Tibial nerve (tissue), 4 donors: ENCODE measurements around the gene TTN. TPM values are rescaled to one million over a fixed set of nuclear protein-coding genes. Genes with fewer than 3 reads are reported as not detected.
"Not testable (repeated sequence)": the region's sequence is repeated elsewhere in the genome, so short reads cannot be mapped to it uniquely, and the experiment has no call there.

Experiments used
- DNase-seq, 2 donors: peaks; one replicate each; pipeline ENCODE4 v3.0.0-alpha.2; 2019; ENCODE audit warnings: low spot score in 2 of 2
- H3K27ac ChIP-seq, 4 donors: fragments of 200-600 bp; sonication (generic) in 3 of 4; one replicate each; pipeline ENCODE4 v1.5.1; 2017 to 2019; ENCODE audit warnings: mild to moderate bottlenecking in 1 of 4
- H3K27me3 ChIP-seq, 2 donors: fragments of 200-600 bp; sonication (generic) in 1 of 2; one replicate each; pipeline versions ENCODE4 v1.5.1 to v1.6.0; 2017 to 2019
- H3K36me3 ChIP-seq, 3 donors: fragments of 200-600 bp; sonication (generic); one replicate each; pipeline ENCODE4 v1.5.1; 2018 to 2019
- H3K4me1 ChIP-seq, 4 donors: fragments of 200-600 bp; sonication (generic) in 3 of 4; one replicate each; pipeline ENCODE4 v1.5.1; 2017 to 2019
- H3K4me3 ChIP-seq, 4 donors: fragments of 200-600 bp; sonication (generic) in 3 of 4; one replicate each; pipeline ENCODE4 v1.5.1; 2017 to 2019; ENCODE audit warnings: mild to moderate bottlenecking in 1 of 4, moderate library complexity in 1 of 4
- H3K9me3 ChIP-seq, 4 donors: fragments of 200-600 bp; sonication (generic) in 3 of 4; one replicate each; pipeline ENCODE4 v1.5.1; 2017 to 2019
- EP300 ChIP-seq, 2 donors: sonication (generic); formaldehyde crosslinking; IDR thresholded peaks; one replicate each; pipeline ENCODE4 v1.6.1; 2017; ENCODE audit warnings: antibody characterized with exemption in 2 of 2, mild to moderate bottlenecking in 1 of 2
- POLR2A ChIP-seq, 2 donors: fragments of 450-650 bp; IDR thresholded peaks; one replicate each; pipeline ENCODE4 v1.6.1; 2017; ENCODE audit warnings: antibody characterized with exemption in 2 of 2, mild to moderate bottlenecking in 2 of 2, moderate library complexity in 2 of 2
- WGBS, 2 donors: methylation state at CpG; one replicate each; pipeline ENCODE4 v1.1.5; 2018; 5-methylcytosine and 5-hydroxymethylcytosine counted together
- total RNA-seq, 4 donors: library from RNA; depleted of rRNA; stranded (reverse); fragments of >200 nt; gene quantifications; one replicate each; pipeline ENCODE4 v1.1.0, GENCODE V29; 2016
- TF ChIP-seq, protein P1 (sequence below), 5 experiments: fragments of 200-600 bp in 3 of 5; fragments of 450-650 bp in 2 of 5; sonication (generic) in 3 of 5; IDR thresholded peaks; one replicate each; pipeline ENCODE4 v1.5.1; 2016 to 2019; ENCODE audit warnings: antibody characterized with exemption in 5 of 5, mild to moderate bottlenecking in 3 of 5, moderate library complexity in 2 of 5

Gene TTN
- total RNA-seq, 4 donors from 2014 or later, result 4.7 to 15.5 (median 9.2) TPM

DNA sequence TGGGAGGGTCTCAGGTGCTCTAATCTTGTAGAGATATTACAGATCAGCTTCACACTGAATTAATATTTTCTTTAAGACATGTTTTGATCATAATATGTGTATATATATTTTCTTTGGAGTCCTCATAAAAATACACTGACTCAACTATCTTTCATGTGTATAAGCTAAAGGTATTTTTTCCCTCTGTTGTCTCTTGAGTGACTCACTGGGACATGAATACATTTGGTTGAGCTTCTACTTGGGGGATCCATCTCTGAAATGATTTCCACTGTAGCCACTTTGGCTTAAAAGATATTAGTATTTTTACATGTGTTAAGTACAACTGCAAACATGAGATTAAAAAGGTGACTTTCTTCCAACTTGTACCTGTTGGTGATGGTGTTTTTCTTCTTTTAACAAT lies 140.8 kb downstream of the TTN start:
- no peak overlapping the region for H3K4me3 ChIP-seq
- DNase-seq, result no peak
- no peaks in the 10 kb centered on the region for H3K9me3 ChIP-seq
- no peaks in the 10 kb centered on the region for H3K27me3 ChIP-seq
- no peak overlapping the region for H3K27ac ChIP-seq
- no peaks in the 10 kb centered on the region for H3K4me1 ChIP-seq
- TF ChIP-seq POLR2A (IDR thresholded peaks at IDR 0.05) (no peak), EP300 (IDR thresholded peaks at IDR 0.05) (no peak)
- TF ChIP-seq, protein P1, sequence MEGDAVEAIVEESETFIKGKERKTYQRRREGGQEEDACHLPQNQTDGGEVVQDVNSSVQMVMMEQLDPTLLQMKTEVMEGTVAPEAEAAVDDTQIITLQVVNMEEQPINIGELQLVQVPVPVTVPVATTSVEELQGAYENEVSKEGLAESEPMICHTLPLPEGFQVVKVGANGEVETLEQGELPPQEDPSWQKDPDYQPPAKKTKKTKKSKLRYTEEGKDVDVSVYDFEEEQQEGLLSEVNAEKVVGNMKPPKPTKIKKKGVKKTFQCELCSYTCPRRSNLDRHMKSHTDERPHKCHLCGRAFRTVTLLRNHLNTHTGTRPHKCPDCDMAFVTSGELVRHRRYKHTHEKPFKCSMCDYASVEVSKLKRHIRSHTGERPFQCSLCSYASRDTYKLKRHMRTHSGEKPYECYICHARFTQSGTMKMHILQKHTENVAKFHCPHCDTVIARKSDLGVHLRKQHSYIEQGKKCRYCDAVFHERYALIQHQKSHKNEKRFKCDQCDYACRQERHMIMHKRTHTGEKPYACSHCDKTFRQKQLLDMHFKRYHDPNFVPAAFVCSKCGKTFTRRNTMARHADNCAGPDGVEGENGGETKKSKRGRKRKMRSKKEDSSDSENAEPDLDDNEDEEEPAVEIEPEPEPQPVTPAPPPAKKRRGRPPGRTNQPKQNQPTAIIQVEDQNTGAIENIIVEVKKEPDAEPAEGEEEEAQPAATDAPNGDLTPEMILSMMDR (IDR thresholded peaks at IDR 0.05), result no peak
- no peaks in the 10 kb centered on the region for H3K36me3 ChIP-seq

DNA sequence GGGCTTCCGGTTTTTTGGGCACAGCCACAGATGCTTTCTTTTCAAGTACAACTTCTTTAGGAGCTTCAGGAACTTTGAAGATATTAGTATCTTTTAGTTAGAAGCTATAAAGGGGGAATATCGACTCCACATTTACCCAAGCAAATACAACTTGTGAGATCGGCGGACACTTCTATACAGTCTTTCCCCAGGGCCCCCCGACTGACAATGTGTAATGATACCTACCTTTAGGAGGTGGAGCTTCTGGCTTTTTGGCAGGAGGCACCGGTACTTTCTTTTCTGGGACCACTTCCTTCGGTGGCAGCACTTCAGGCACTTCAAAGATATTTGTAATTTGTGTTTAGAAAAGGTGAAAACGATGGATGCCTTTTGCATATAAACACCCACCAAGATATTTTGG lies 148.7 kb downstream of the TTN start:
- not testable (repeated sequence) for H3K27ac ChIP-seq, H3K36me3 ChIP-seq, H3K4me1 ChIP-seq, DNase-seq, H3K27me3 ChIP-seq, H3K9me3 ChIP-seq, H3K4me3 ChIP-seq
- 80 to 100% methylated on average over 1 of the region's 8 CpGs for WGBS, 2 donors

DNA sequence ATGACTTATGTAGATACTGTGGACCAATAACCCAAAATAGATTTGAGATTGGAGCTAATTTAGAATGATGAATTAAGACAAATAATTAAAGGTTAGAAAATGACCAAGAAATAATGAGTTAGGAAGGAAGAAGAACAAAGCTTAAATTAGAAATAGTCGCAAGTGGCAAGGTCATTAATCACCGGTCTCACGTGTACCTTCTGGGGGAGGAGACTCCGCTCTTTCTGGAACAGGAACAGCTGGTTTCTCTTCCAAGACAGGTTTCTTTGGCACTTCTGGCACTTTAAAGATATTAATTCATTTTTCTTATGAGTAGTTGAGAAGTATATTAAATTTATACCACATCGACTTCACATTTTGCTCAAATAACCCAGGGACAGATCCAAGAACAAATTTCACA lies 156.7 kb downstream of the TTN start:
- no peak overlapping the region for H3K4me3 ChIP-seq
- DNase-seq, result no peak
- H3K36me3 ChIP-seq, result no peaks in the 10 kb centered on the region
- 81 to 85% methylated on average over 5 of the region's 5 CpGs for WGBS, 2 donors
- TF ChIP-seq, protein P1 (IDR thresholded peaks at IDR 0.05), result no peak
- no peak overlapping the region for H3K27ac ChIP-seq
- H3K9me3 ChIP-seq, result no peaks in the 10 kb centered on the region
- H3K4me1 ChIP-seq, result no peaks in the 10 kb centered on the region
- H3K27me3 ChIP-seq, result no peaks in the 10 kb centered on the region

DNA sequence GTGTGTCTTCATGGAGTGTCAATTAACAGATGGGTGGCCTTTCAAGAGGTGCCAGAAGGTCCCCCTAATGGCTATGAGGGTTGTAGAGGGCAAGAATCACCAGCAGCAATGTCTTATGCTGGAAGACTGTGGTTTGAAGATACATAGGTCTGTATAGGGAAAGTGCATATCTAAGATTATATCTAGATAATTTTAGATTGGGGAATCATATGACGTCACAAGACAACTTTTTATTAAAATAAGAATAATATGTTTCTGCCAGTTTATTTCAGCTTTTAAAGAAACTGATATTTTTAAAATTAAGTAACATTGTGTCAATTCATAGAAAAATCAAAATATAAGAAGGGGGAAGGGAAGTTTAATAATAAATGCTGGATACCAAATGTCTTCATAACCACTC lies 162.3 kb downstream of the TTN start:
- no peak overlapping the region for H3K4me3 ChIP-seq
- no peaks in the 10 kb centered on the region for H3K36me3 ChIP-seq
- 74 to 81% methylated on average over 1 of the region's 1 CpG for WGBS, 2 donors
- DNase-seq, result no peak
- TF ChIP-seq, protein P1 (IDR thresholded peaks at IDR 0.05), result no peak
- TF ChIP-seq EP300 (IDR thresholded peaks at IDR 0.05) (no peak), POLR2A (IDR thresholded peaks at IDR 0.05) (no peak)
- H3K27ac ChIP-seq, result no peak overlapping the region
- H3K9me3 ChIP-seq, result no peaks in the 10 kb centered on the region
- H3K4me1 ChIP-seq, result no peaks in the 10 kb centered on the region
- no peaks in the 10 kb centered on the region for H3K27me3 ChIP-seq

DNA sequence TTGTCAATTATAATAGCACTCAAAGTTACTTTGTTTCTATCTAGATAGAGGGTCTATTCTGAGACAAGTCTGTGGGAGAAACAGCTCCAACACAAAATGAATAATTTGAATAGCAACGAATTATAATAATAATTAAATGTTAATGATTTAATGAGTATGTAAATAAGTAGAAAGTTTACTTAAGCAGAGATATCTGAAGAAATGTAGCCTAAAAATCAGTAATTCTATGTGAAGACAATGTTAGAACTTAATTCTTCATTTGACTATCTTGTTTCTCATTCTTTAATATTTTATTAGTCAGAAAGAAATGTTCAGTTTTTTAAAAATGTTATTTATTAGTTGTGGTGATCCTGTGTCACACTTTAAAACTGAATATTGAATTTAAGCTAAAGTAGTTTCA lies 165.7 kb downstream of the TTN start:
- Histone ChIP-seq H3K9me3 (no peaks in the 10 kb centered on the region), H3K36me3 (peaks cover 0 to under 1% (median 0%) of the 10 kb centered on the region in 3 donors), H3K27ac (no peak overlapping the region), H3K4me3 (no peak overlapping the region), H3K27me3 (no peaks in the 10 kb centered on the region), H3K4me1 (no peaks in the 10 kb centered on the region)
- TF ChIP-seq, protein P1 (IDR thresholded peaks at IDR 0.05), result no peak
- no peak for TF ChIP-seq POLR2A (IDR thresholded peaks at IDR 0.05)
- TF ChIP-seq EP300 (IDR thresholded peaks at IDR 0.05), result no peak
- DNase-seq, result no peak
- WGBS, 2 donors, result 24 to 29% methylated on average over 1 of the region's 1 CpG

DNA sequence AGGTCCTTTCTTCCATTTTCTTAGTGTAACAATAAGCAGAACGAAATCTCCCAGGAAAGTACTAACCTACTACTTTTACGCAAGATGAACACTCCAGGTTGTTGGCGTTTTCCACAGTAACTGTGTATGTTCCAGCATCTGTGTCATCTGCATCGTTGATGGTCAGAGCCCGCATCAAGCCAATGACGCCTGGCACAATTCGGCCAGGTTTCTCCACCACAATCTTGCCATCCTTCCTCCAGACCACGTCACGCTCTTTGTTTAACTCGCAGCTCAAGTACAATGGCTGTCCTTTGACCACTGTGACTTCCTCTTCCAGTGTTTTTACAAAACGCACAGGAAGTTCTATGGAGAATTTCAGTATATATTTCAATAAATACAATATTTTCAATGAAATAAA lies 171.3 kb downstream of the TTN start:
- TF ChIP-seq, protein P1 (IDR thresholded peaks at IDR 0.05), result no peak
- TF ChIP-seq POLR2A (IDR thresholded peaks at IDR 0.05) (no peak), EP300 (IDR thresholded peaks at IDR 0.05) (no peak)
- no peaks in the 10 kb centered on the region for H3K27me3 ChIP-seq
- no peaks in the 10 kb centered on the region for H3K9me3 ChIP-seq
- DNase-seq, result no peak
- WGBS, 2 donors, result 93% methylated on average over 11 of the region's 11 CpGs
- no peak overlapping the region for H3K27ac ChIP-seq
- H3K4me3 ChIP-seq, result no peak overlapping the region
- H3K4me1 ChIP-seq, result no peaks in the 10 kb centered on the region
- peaks cover 0 to 4% (median 0%) of the 10 kb centered on the region in 3 donors for H3K36me3 ChIP-seq
